ENCODE measurements around the gene CNBP. TPM values are rescaled to one million over a fixed set of nuclear protein-coding genes. Genes with fewer than 3 reads are reported as not detected.

Gene CNBP
- total and polyA plus RNA-seq, 2 of the 13 experiments (the other 11 are each of a cell fraction or from before 2014, with no cell fraction given): 282 to 354 TPM

DNA sequence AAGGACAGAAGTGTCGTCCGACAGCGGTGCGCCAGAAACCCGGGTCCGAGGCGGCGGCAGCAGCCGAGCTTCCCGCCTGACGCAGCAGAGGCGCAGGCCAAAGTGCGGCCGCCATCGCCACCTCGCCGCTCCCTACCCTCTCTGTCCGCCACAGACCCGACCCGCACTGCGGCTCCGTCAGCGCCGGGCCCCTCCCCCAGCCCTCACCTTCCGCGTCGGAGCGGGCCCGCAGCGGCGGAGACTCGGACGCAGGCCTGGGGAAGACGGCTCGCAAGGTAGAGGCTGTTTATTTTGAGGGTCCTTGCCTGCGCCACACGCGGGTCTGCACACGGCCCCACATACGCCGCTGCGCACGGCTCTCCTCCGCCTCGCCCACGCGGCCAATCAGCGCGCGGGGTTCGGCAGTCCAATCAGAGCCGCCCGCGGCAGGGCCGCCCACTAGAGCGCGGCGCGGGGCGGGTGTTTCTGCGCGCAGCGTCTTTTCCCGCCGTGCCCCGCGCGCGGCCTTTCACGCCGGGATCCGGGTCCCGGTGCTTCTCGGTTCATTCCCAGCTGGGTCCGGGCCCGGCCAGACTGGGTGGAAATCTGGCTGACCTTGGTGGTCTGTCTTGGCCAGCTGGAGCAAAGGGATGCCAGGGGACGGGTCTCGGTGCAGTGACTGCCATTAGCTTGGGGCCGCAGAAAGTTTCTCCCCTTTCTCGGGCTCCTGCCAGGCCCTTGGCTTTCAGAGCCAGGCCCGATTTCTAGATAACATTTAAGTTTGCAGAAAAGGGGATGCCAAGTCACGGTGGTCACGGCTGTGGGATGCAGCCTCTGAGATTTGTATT lies at the start of gene CNBP (continued):
- peak; percentile 72 for TF ChIP-seq ZNF407 (CRISPR knock-in tag; IDR thresholded peaks at IDR 0.05; ENCODE audit: not compliant biosample characterization)
- peak; percentile 78; the same call in 1 of the 2 replicates for TF ChIP-seq TP53 (CRISPR knock-in tag; conservative IDR thresholded peaks at IDR 0.05)
- no peak for TF ChIP-seq NFATC3 (CRISPR knock-in tag; IDR thresholded peaks at IDR 0.05)
- no peak for TF ChIP-seq SMC3 (IDR thresholded peaks at IDR 0.05; ENCODE audit: low read length)
- no peak for TF ChIP-seq ZNF7 (CRISPR knock-in tag; IDR thresholded peaks at IDR 0.05)
- TF ChIP-seq DNMT1 (CRISPR knock-in tag; IDR thresholded peaks at IDR 0.05): no peak; the same call in 1 of the 2 replicates
- TF ChIP-seq ZNF841 (CRISPR knock-in tag; IDR thresholded peaks at IDR 0.05; ENCODE audit: borderline replicate concordance): peak; percentile 12; the same call in 1 of the 2 replicates
- no peak for TF ChIP-seq ZC3H4 (CRISPR knock-in tag; IDR thresholded peaks at IDR 0.05; ENCODE audit: borderline replicate concordance)
- TF ChIP-seq FOXP1 (IDR thresholded peaks at IDR 0.05): no peak
- no peak; the same call in 1 of the 2 replicates for TF ChIP-seq FOXP1 (CRISPR knock-in tag; IDR thresholded peaks at IDR 0.05)
- no peak for TF ChIP-seq ZNF138 (CRISPR knock-in tag; IDR thresholded peaks at IDR 0.05; ENCODE audit: low read depth)
- TF ChIP-seq ZBTB21 (CRISPR knock-in tag; IDR thresholded peaks at IDR 0.05): no peak
- TF ChIP-seq THYN1 (CRISPR knock-in tag; IDR thresholded peaks at IDR 0.05; ENCODE audit: borderline replicate concordance, low read depth): no peak
- TF ChIP-seq, protein P1, sequence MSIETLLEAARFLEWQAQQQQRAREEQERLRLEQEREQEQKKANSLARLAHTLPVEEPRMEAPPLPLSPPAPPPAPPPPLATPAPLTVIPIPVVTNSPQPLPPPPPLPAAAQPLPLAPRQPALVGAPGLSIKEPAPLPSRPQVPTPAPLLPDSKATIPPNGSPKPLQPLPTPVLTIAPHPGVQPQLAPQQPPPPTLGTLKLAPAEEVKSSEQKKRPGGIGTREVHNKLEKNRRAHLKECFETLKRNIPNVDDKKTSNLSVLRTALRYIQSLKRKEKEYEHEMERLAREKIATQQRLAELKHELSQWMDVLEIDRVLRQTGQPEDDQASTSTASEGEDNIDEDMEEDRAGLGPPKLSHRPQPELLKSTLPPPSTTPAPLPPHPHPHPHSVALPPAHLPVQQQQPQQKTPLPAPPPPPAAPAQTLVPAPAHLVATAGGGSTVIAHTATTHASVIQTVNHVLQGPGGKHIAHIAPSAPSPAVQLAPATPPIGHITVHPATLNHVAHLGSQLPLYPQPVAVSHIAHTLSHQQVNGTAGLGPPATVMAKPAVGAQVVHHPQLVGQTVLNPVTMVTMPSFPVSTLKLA (IDR thresholded peaks at IDR 0.05): peak; percentile 68
- no peak for TF ChIP-seq ZNF343 (CRISPR knock-in tag; IDR thresholded peaks at IDR 0.05)
- TF ChIP-seq ZNF367 (CRISPR knock-in tag; IDR thresholded peaks at IDR 0.05; ENCODE audit: borderline replicate concordance): no peak; the same call in 1 of the 2 replicates
- TF ChIP-seq SIN3B (IDR thresholded peaks at IDR 0.05; ENCODE audit: low read length): no peak; the same call in 1 of the 2 replicates
- TF ChIP-seq NR2C2 (CRISPR knock-in tag; IDR thresholded peaks at IDR 0.05; ENCODE audit: borderline replicate concordance): peak; percentile 36; the same call in 1 of the 2 replicates
- peak; percentile 38 for TF ChIP-seq SUZ12 (IDR thresholded peaks at IDR 0.05; ENCODE audit: low read depth, low read length)
- 0 out of 2 replicates have a peak, but pooled peaks have one; percentile 11 for TF ChIP-seq MED13 (CRISPR knock-in tag; IDR thresholded peaks at IDR 0.05)
- TF ChIP-seq ZNF747 (CRISPR knock-in tag; IDR thresholded peaks at IDR 0.05; ENCODE audit: borderline replicate concordance): peak; percentile 78
- TF ChIP-seq AGO1 (IDR thresholded peaks at IDR 0.05; ENCODE audit: low read depth, low read length, poor library complexity, severe bottlenecking): no peak

Measured in HepG2 (cell line).